GM12878 (cell line): ENCODE results near the gene YAF2. TPM values are rescaled to one million over a fixed set of nuclear protein-coding genes. Genes with fewer than 3 reads are reported as not detected.

Experiments
- ATAC-seq: fragments of 200-7000 bp; cut with Tn5 transposase; 3 replicates; pipeline ENCODE4 v1.9.1; 2020; ENCODE audit warnings: mild to moderate bottlenecking, moderate library complexity
- BruUV-seq: library from RNA; stranded (reverse); fragments of 400-500 nt; replicated peaks from 2 replicates; lab custom pipeline; 2021; lab: Mats Ljungman, UMichigan
- CTCF ChIA-PET: fragments of 300-600 bp; sonication (Branson Sonifier 250); formaldehyde crosslinking; extraction: SDS; loops from one replicate; lab custom pipeline; 2021; ENCODE audit warnings: inconsistent platforms; lab: Yijun Ruan, JAX
- POLR2A ChIA-PET: fragments of 350-600 bp; formaldehyde crosslinking; extraction: SDS; loops from one replicate; lab custom pipeline; 2021; ENCODE audit warnings: inconsistent platforms; lab: Charles Lee
- RAD21 ChIA-PET: fragments of 300-600 bp; sonication (Branson Sonifier 250); formaldehyde crosslinking; loops from one replicate; lab custom pipeline; 2023; ENCODE audit warnings: antibody characterized with exemption; ENCODE audit not compliant: unreplicated experiment; lab: Charles Lee
- SMC1A ChIA-PET: fragments of 300-600 bp; sonication (Branson Sonifier 250); formaldehyde crosslinking; loops from one replicate; lab custom pipeline; 2023; ENCODE audit not compliant: unreplicated experiment, uncharacterized antibody; lab: Charles Lee
- DNase-seq: peaks from one replicate; pipeline ENCODE4 v3.0.0-alpha.2; 2011; ENCODE audit warnings: low read depth, low spot score
- FAIRE-seq: peaks from 3 replicates; lab custom pipeline; 2011; peaks lifted over from hg19 to GRCh38; lab: Jason Lieb, UNC
- H2AFZ ChIP-seq: 2 replicates; pipeline ENCODE4 v1.6.0; 2011; ENCODE audit warnings: low read depth, low read length, control low read depth; ENCODE audit not compliant: control insufficient read depth
- H3K27ac ChIP-seq: 2 replicates; pipeline ENCODE4 v1.5.1; 2011; ENCODE audit warnings: control low read depth; ENCODE audit not compliant: control insufficient read depth, insufficient read depth
- H3K27me3 ChIP-seq, 2 experiments: replicated peaks in 1 of 2; 2 replicates each; pipeline versions ENCODE4 v1.6.0 to v1.6.1; 2011; ENCODE audit warnings: low read length in 1 of 2; ENCODE audit not compliant: control insufficient read depth in 2 of 2, insufficient read depth in 2 of 2
- H3K36me3 ChIP-seq, 2 experiments: 2 replicates each; pipeline ENCODE4 v1.5.1; 2011; ENCODE audit warnings: low read length in 1 of 2; ENCODE audit not compliant: control insufficient read depth in 2 of 2, insufficient read depth in 2 of 2
- H3K4me1 ChIP-seq: 2 replicates; pipeline ENCODE4 v1.6.1; 2011; ENCODE audit warnings: mild to moderate bottlenecking, low read length, moderate library complexity, mixed read lengths; ENCODE audit not compliant: control insufficient read depth, insufficient read depth
- H3K4me2 ChIP-seq: 2 replicates; pipeline ENCODE4 v1.6.0; 2011; ENCODE audit warnings: control low read depth; ENCODE audit not compliant: control insufficient read depth, insufficient read depth
- H3K4me3 ChIP-seq: fragments of 200-600 bp; sonication (generic); 2 replicates; pipeline ENCODE4 v1.5.1; 2016
- H3K79me2 ChIP-seq: 2 replicates; pipeline ENCODE4 v1.6.0; 2011; ENCODE audit warnings: low read length; ENCODE audit not compliant: control insufficient read depth, insufficient read depth
- H3K9ac ChIP-seq: 2 replicates; pipeline ENCODE4 v1.8.0; 2011; ENCODE audit warnings: low read length, control low read depth, mixed read lengths; ENCODE audit not compliant: control insufficient read depth, insufficient read depth
- H3K9me3 ChIP-seq: replicated peaks from 3 replicates; pipeline ENCODE4 v1.5.1; 2011; ENCODE audit warnings: mild to moderate bottlenecking, low read length; ENCODE audit not compliant: control insufficient read depth, insufficient read depth
- H4K20me1 ChIP-seq: 2 replicates; pipeline ENCODE4 v1.6.0; 2011; ENCODE audit not compliant: control insufficient read depth, insufficient read depth
- ASH2L ChIP-seq: fragments of 300-600, 200-600 bp; sonication (generic); IDR thresholded peaks from 2 replicates; pipeline ENCODE4 v1.6.1; 2017; ENCODE audit warnings: low read depth, mild to moderate bottlenecking, borderline replicate concordance
- ESRRA ChIP-seq: IDR thresholded peaks from 2 replicates; pipeline ENCODE4 v1.6.1; 2012; ENCODE audit warnings: mild to moderate bottlenecking, low read length, improper control_type of control experiment
- ETV6 ChIP-seq, 2 experiments: fragments of 450-650 bp in 1 of 2; IDR thresholded peaks in 1 of 2; conservative IDR thresholded peaks in 1 of 2; 2 replicates each; pipeline ENCODE4 v1.6.1; 2014; ENCODE audit warnings: antibody characterized with exemption in 1 of 2, borderline replicate concordance in 1 of 2, low read depth in 1 of 2, mild to moderate bottlenecking in 1 of 2, moderate library complexity in 1 of 2
- FOXM1 ChIP-seq: IDR thresholded peaks from 2 replicates; pipeline ENCODE4 v1.6.1; 2012; ENCODE audit warnings: low read depth, mild to moderate bottlenecking, inconsistent platforms, low read length, moderate library complexity
- GATAD2B ChIP-seq: fragments of 450-650 bp; conservative IDR thresholded peaks from 2 replicates; pipeline ENCODE4 v1.6.1; 2017; ENCODE audit warnings: low read depth, mild to moderate bottlenecking, moderate library complexity
- MEF2B ChIP-seq: fragments of 450-650 bp; IDR thresholded peaks from 2 replicates; pipeline ENCODE4 v1.6.1; 2018; ENCODE audit warnings: mild to moderate bottlenecking, moderate library complexity; ENCODE audit not compliant: partially characterized antibody, poor library complexity, severe bottlenecking
- NR2C2 ChIP-seq: IDR thresholded peaks from 2 replicates; pipeline ENCODE4 v1.6.1; 2011; ENCODE audit warnings: borderline replicate concordance, low read depth; ENCODE audit not compliant: control insufficient read depth, insufficient read length
- RBBP5 ChIP-seq: fragments of 200-600 bp; sonication (generic); conservative IDR thresholded peaks from 2 replicates; pipeline ENCODE4 v1.6.1; 2016
- RFX5 ChIP-seq: IDR thresholded peaks from 2 replicates; pipeline ENCODE4 v1.6.1; 2011; ENCODE audit warnings: low read depth, low read length, improper control_type of control experiment
- SIN3A ChIP-seq: IDR thresholded peaks from 2 replicates; pipeline ENCODE4 v1.6.1; 2012; ENCODE audit warnings: low read depth, low read length, improper control_type of control experiment
- SIX5 ChIP-seq: IDR thresholded peaks from 2 replicates; pipeline ENCODE4 v1.6.1; 2011; ENCODE audit warnings: mild to moderate bottlenecking, low read depth, low read length, moderate library complexity; ENCODE audit not compliant: severe bottlenecking
- SUPT20H ChIP-seq: IDR thresholded peaks from 2 replicates; pipeline ENCODE4 v1.6.1; 2011; ENCODE audit warnings: low read depth, mild to moderate bottlenecking, low read length, moderate library complexity, borderline replicate concordance; ENCODE audit not compliant: control insufficient read depth
- WGBS: methylation state at CpG from one replicate; pipeline ENCODE4 v1.1.6; 2016; ENCODE audit warnings: low lambda C conversion rate; ENCODE audit not compliant: insufficient replicate concordance, insufficient coverage; ENCODE audit errors: missing lambda C conversion rate; 5-methylcytosine and 5-hydroxymethylcytosine counted together
- in situ Hi-C: fragments of 300-500 bp; cut with MboI; formaldehyde crosslinking; loops from 9 replicates; pipeline ENCODE4 v1.14.3; 2018; ENCODE audit warnings: mixed read lengths
- intact Hi-C: fragments of 100-400 bp; cut with micrococcal nuclease; formaldehyde crosslinking; loops from one replicate; pipeline ENCODE4 v1.14.2; 2022; ENCODE audit not compliant: unreplicated experiment
- polyA plus RNA-seq, 11 experiments: library from polyadenylated mRNA; depleted of rRNA in 4 of 11; unstranded in 6 of 11; stranded (reverse) in 5 of 11; fragments of >200 nt; fragmentation: Nextera tagmentation in 4 of 11; fragmentation: Illumina TruSeq in 1 of 11; extraction: Ambion mirVana in 4 of 11; extraction: Trizol in 1 of 11; gene quantifications; 1 replicate in 1 of 11; 2 replicates in 10 of 11; pipeline versions ENCODE4 v1.2.1 to v1.2.3, GENCODE V29; 2011 to 2016; ENCODE audit warnings: inconsistent platforms in 2 of 11, missing spikeins in 2 of 11, low read depth in 1 of 11
- total RNA-seq, 4 experiments: library from RNA; depleted of rRNA in 3 of 4; stranded (reverse); fragments of >200 nt in 3 of 4; fragmentation: Illumina TruSeq in 1 of 4; extraction: Trizol in 1 of 4; gene quantifications; 2 replicates each; pipeline versions ENCODE4 v1.2.1 to v1.2.3, GENCODE V29; 2013 to 2021
- TF ChIP-seq, protein P1 (sequence below): IDR thresholded peaks from 2 replicates; pipeline ENCODE4 v1.6.1; 2012; ENCODE audit warnings: low read depth, low read length, improper control_type of control experiment

YAF2 gene
- total and polyA plus RNA-seq, 10 of the 15 experiments (the other 5 are each of a cell fraction or from before 2014, with no cell fraction given) = 18.8 to 36.6 (median 23.0) TPM

- TF ChIP-seq SIN3A (no peak), ESRRA (no peak), GATAD2B (no peak), SUPT20H (no peak), SIX5 (no peak), ASH2L (no peak), FOXM1 (no peak), NR2C2 (no peak), MEF2B (no peak), ETV6 (conservative IDR thresholded peaks at IDR 0.05 in 1 of 2, IDR thresholded peaks at IDR 0.05 in 1 of 2; ENCODE audit: borderline replicate concordance in 1 of 2, low read depth in 1 of 2) (no peak), RFX5 (no peak), RBBP5 (no peak)
- TF ChIP-seq, protein P1, sequence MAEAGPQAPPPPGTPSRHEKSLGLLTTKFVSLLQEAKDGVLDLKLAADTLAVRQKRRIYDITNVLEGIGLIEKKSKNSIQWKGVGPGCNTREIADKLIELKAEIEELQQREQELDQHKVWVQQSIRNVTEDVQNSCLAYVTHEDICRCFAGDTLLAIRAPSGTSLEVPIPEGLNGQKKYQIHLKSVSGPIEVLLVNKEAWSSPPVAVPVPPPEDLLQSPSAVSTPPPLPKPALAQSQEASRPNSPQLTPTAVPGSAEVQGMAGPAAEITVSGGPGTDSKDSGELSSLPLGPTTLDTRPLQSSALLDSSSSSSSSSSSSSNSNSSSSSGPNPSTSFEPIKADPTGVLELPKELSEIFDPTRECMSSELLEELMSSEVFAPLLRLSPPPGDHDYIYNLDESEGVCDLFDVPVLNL = no peak
- ChIA-PET CTCF (interaction anchor here (0.9 to 3.3 kb wide), 8 partner anchors 8 to 231 kb away, joined by 3 to 14 read pairs (median 6); no protein-coding TSS in a partner anchor), SMC1A (interaction anchor here (0.7 to 2.5 kb wide), 12 partner anchors 9 to 262 kb away, joined by 3 to 11 read pairs (median 4); no protein-coding TSS in a partner anchor), POLR2A (interaction anchor here (1.2 kb wide), 1 partner anchor 15 kb away, joined by 4 read pairs; no protein-coding TSS in a partner anchor), RAD21 (interaction anchor here (1.0 to 2.6 kb wide), 6 partner anchors 13 to 329 kb away, joined by 3 to 9 read pairs (median 4); no protein-coding TSS in a partner anchor)
- DNase-seq = no peak
- 0 out of 2 replicates have a peak overlapping the region, but pooled peaks have one; percentile 8 for H3K27ac ChIP-seq
- H3K36me3 ChIP-seq = no peaks in the 10 kb centered on the region
- H3K27me3 ChIP-seq = no peaks in the 10 kb centered on the region
- H2AFZ ChIP-seq = no peak overlapping the region
- peaks cover 58% of the 10 kb centered on the region for H3K79me2 ChIP-seq
- peak overlapping the region; percentile 57; the same call in 1 of the 2 replicates for H3K4me2 ChIP-seq
- no TSS peak for BruUV-seq
- FAIRE-seq = no peak
- peaks cover 5% of the 10 kb centered on the region; the same call in 1 of the 2 replicates for H3K4me1 ChIP-seq
- intact Hi-C loops = loop anchor here (5.0 to 10.0 kb wide), 4 partner anchors 44 to 324 kb away; partner anchors contain the start of genes PPHLN1, YAF2 and ZCRB1
- H4K20me1 ChIP-seq = no peaks in the 10 kb centered on the region
- no peak for ATAC-seq
- no peak overlapping the region for H3K9ac ChIP-seq
- in situ Hi-C loops = no loop called here
- no peaks in the 10 kb centered on the region for H3K9me3 ChIP-seq
- H3K4me3 ChIP-seq = peak overlapping the region; percentile 29; the same call in 1 of the 2 replicates
- 92% methylated on average over 3 of the region's 3 CpGs for WGBS
Observed at GRCh38 chr12:42140901-42141300, 97.1 kb downstream of the YAF2 start.
